ENCODE results near the gene KLHL3.

KLHL3 gene

GRCh38 chr5:137627706-137628105, 108.2 kb downstream of the KLHL3 start:
- H3K9me3 ChIP-seq (ENCODE audit: control extremely low read depth in 1 of 5, control insufficient read depth in 4 of 5, insufficient read depth in 2 of 5, low read depth in 1 of 5, low read length in 4 of 5): no peaks in the 10 kb centered on the region
- WGBS (ENCODE audit: insufficient coverage): 100% methylated on average over 2 of the region's 3 CpGs
- CTCF ChIA-PET: interaction anchor here (0.6 to 6.5 kb wide), 4 partner anchors 9 to 449 kb away, joined by 3 to 87 read pairs (median 4); no protein-coding TSS in a partner anchor

GRCh38 chr5:137627293-137627692, 108.6 kb downstream of the KLHL3 start:
- DNase-seq: no peak
- ChIA-PET CTCF (interaction anchor here (0.6 to 6.5 kb wide), 7 partner anchors 8 to 506 kb away, joined by 3 to 87 read pairs (median 3); no protein-coding TSS in a partner anchor), POLR2A (no interaction called here)
- WGBS (ENCODE audit: insufficient coverage): no CpG with 5 or more reads among the region's 3 CpGs
- Histone ChIP-seq H3K4me1 (ENCODE audit: control extremely low read depth in 1 of 4, control insufficient read depth in 4 of 4, insufficient read depth in 4 of 4, low read length in 3 of 4) (peaks cover 0 to 10% (median 5%) of the 10 kb centered on the region in 4 experiments), H3K27ac (ENCODE audit: insufficient read depth in 1 of 2, low read depth in 1 of 2, low read length in 2 of 2, poor library complexity in 1 of 2, severe bottlenecking in 2 of 2) (no peak overlapping the region), H3K9me3 (ENCODE audit: control extremely low read depth in 1 of 5, control insufficient read depth in 4 of 5, insufficient read depth in 2 of 5, low read depth in 1 of 5, low read length in 4 of 5) (no peaks in the 10 kb centered on the region), H3K4me3 (ENCODE audit: control insufficient read depth in 1 of 7, extremely low read depth in 1 of 7, insufficient read depth in 4 of 7, low read depth in 2 of 7, low read length in 6 of 7) (no peak overlapping the region), H3K27me3 (replicated peaks in 2 of 5; ENCODE audit: control insufficient read depth in 4 of 5, insufficient read depth in 5 of 5, low read length in 4 of 5) (no peaks in the 10 kb centered on the region), H3K36me3 (ENCODE audit: control insufficient read depth in 4 of 4, insufficient read depth in 4 of 4, low read length in 3 of 4) (peaks cover 0 to 20% (median 2%) of the 10 kb centered on the region in 4 experiments)

More at GRCh38 chr5:137627706-137628105, 108.2 kb downstream of the KLHL3 start:
- H3K4me1 ChIP-seq (ENCODE audit: control extremely low read depth in 1 of 4, control insufficient read depth in 4 of 4, insufficient read depth in 4 of 4, low read length in 3 of 4): peaks cover 0 to 10% (median 5%) of the 10 kb centered on the region in 4 experiments
- no peak overlapping the region for H3K27ac ChIP-seq (ENCODE audit: insufficient read depth in 1 of 2, low read depth in 1 of 2, low read length in 2 of 2, poor library complexity in 1 of 2, severe bottlenecking in 2 of 2)
- peaks cover 0 to 16% (median 2%) of the 10 kb centered on the region in 4 experiments for H3K36me3 ChIP-seq (ENCODE audit: control insufficient read depth in 4 of 4, insufficient read depth in 4 of 4, low read length in 3 of 4)
- no peak overlapping the region for H3K4me3 ChIP-seq (ENCODE audit: control insufficient read depth in 1 of 7, extremely low read depth in 1 of 7, insufficient read depth in 4 of 7, low read depth in 2 of 7, low read length in 6 of 7)
- POLR2A ChIA-PET: no interaction called here
- DNase-seq: no peak
- no peaks in the 10 kb centered on the region for H3K27me3 ChIP-seq (replicated peaks in 2 of 5; ENCODE audit: control insufficient read depth in 4 of 5, insufficient read depth in 5 of 5, low read length in 4 of 5)

- no peak overlapping the region for H3K4me3 ChIP-seq (ENCODE audit: control insufficient read depth in 1 of 7, extremely low read depth in 1 of 7, insufficient read depth in 4 of 7, low read depth in 2 of 7, low read length in 6 of 7)
- peaks cover 0 to 36% (median 5%) of the 10 kb centered on the region in 4 experiments for H3K36me3 ChIP-seq (ENCODE audit: control insufficient read depth in 4 of 4, insufficient read depth in 4 of 4, low read length in 3 of 4)
- no peaks in the 10 kb centered on the region for H3K27me3 ChIP-seq (replicated peaks in 2 of 5; ENCODE audit: control insufficient read depth in 4 of 5, insufficient read depth in 5 of 5, low read length in 4 of 5)
- no peak overlapping the region for H3K27ac ChIP-seq (ENCODE audit: insufficient read depth in 1 of 2, low read depth in 1 of 2, low read length in 2 of 2, poor library complexity in 1 of 2, severe bottlenecking in 2 of 2)
- DNase-seq: no peak
- peaks cover 0 to 3% (median 3%) of the 10 kb centered on the region in 4 experiments for H3K4me1 ChIP-seq (ENCODE audit: control extremely low read depth in 1 of 4, control insufficient read depth in 4 of 4, insufficient read depth in 4 of 4, low read length in 3 of 4)
- ChIA-PET CTCF (interaction anchor here (1.0 to 2.2 kb wide), 2 partner anchors 20 to 117 kb away, joined by 4 to 8 read pairs; no protein-coding TSS in a partner anchor), POLR2A (no interaction called here)
- 76% methylated on average over 5 of the region's 5 CpGs for WGBS (ENCODE audit: insufficient coverage)
- no peaks in the 10 kb centered on the region for H3K9me3 ChIP-seq (ENCODE audit: control extremely low read depth in 1 of 5, control insufficient read depth in 4 of 5, insufficient read depth in 2 of 5, low read depth in 1 of 5, low read length in 4 of 5)
These were observed 111.0 kb downstream of the KLHL3 start for GRCh38 chr5:137624786-137625349.

- H3K4me3 ChIP-seq (ENCODE audit: control insufficient read depth in 1 of 7, extremely low read depth in 1 of 7, insufficient read depth in 4 of 7, low read depth in 2 of 7, low read length in 6 of 7): no peak overlapping the region
- POLR2A ChIA-PET: no interaction called here
- H3K27ac ChIP-seq (ENCODE audit: insufficient read depth in 1 of 2, low read depth in 1 of 2, low read length in 2 of 2, poor library complexity in 1 of 2, severe bottlenecking in 2 of 2): no peak overlapping the region
- H3K27me3 ChIP-seq (replicated peaks in 2 of 5; ENCODE audit: control insufficient read depth in 4 of 5, insufficient read depth in 5 of 5, low read length in 4 of 5): no peaks in the 10 kb centered on the region
- WGBS (ENCODE audit: insufficient coverage): 92% methylated on average over 5 of the region's 5 CpGs
- CTCF ChIA-PET: interaction anchor here (1.2 to 2.2 kb wide), 5 partner anchors 7 to 129 kb away, joined by 3 to 8 read pairs (median 3); no protein-coding TSS in a partner anchor
- DNase-seq: no peak
- peaks cover 0 to 39% (median 3%) of the 10 kb centered on the region in 4 experiments for H3K36me3 ChIP-seq (ENCODE audit: control insufficient read depth in 4 of 4, insufficient read depth in 4 of 4, low read length in 3 of 4)
- H3K9me3 ChIP-seq (ENCODE audit: control extremely low read depth in 1 of 5, control insufficient read depth in 4 of 5, insufficient read depth in 2 of 5, low read depth in 1 of 5, low read length in 4 of 5): no peaks in the 10 kb centered on the region
- no peaks in the 10 kb centered on the region for H3K4me1 ChIP-seq (ENCODE audit: control extremely low read depth in 1 of 4, control insufficient read depth in 4 of 4, insufficient read depth in 4 of 4, low read length in 3 of 4)
These were observed 113.0 kb downstream of the KLHL3 start for GRCh38 chr5:137622850-137623249.

GRCh38 chr5:137621861-137622823, 113.7 kb downstream of the KLHL3 start:
- H3K9me3 ChIP-seq (ENCODE audit: control extremely low read depth in 1 of 5, control insufficient read depth in 4 of 5, insufficient read depth in 2 of 5, low read depth in 1 of 5, low read length in 4 of 5): no peaks in the 10 kb centered on the region
- H3K27me3 ChIP-seq (replicated peaks in 2 of 5; ENCODE audit: control insufficient read depth in 4 of 5, insufficient read depth in 5 of 5, low read length in 4 of 5): no peaks in the 10 kb centered on the region
- ChIA-PET POLR2A (no interaction called here), CTCF (interaction anchor here (0.5 to 1.5 kb wide), 6 partner anchors 13 to 129 kb away, joined by 3 read pairs; no protein-coding TSS in a partner anchor)
- DNase-seq: no peak
- H3K36me3 ChIP-seq (ENCODE audit: control insufficient read depth in 4 of 4, insufficient read depth in 4 of 4, low read length in 3 of 4): peaks cover 0 to 43% (median 3%) of the 10 kb centered on the region in 4 experiments
- no peaks in the 10 kb centered on the region for H3K4me1 ChIP-seq (ENCODE audit: control extremely low read depth in 1 of 4, control insufficient read depth in 4 of 4, insufficient read depth in 4 of 4, low read length in 3 of 4)
- WGBS (ENCODE audit: insufficient coverage): 97% methylated on average over 10 of the region's 10 CpGs
- no peak overlapping the region for H3K27ac ChIP-seq (ENCODE audit: insufficient read depth in 1 of 2, low read depth in 1 of 2, low read length in 2 of 2, poor library complexity in 1 of 2, severe bottlenecking in 2 of 2)
- no peak overlapping the region for H3K4me3 ChIP-seq (ENCODE audit: control insufficient read depth in 1 of 7, extremely low read depth in 1 of 7, insufficient read depth in 4 of 7, low read depth in 2 of 7, low read length in 6 of 7)

- POLR2A ChIA-PET: no interaction called here
- no peaks in the 10 kb centered on the region for H3K27me3 ChIP-seq (replicated peaks in 2 of 5; ENCODE audit: control insufficient read depth in 4 of 5, insufficient read depth in 5 of 5, low read length in 4 of 5)
- H3K27ac ChIP-seq (ENCODE audit: insufficient read depth in 1 of 2, low read depth in 1 of 2, low read length in 2 of 2, poor library complexity in 1 of 2, severe bottlenecking in 2 of 2): no peak overlapping the region
- 95% methylated on average over 3 of the region's 3 CpGs for WGBS (ENCODE audit: insufficient coverage)
- no peak overlapping the region for H3K4me3 ChIP-seq (ENCODE audit: control insufficient read depth in 1 of 7, extremely low read depth in 1 of 7, insufficient read depth in 4 of 7, low read depth in 2 of 7, low read length in 6 of 7)
- H3K9me3 ChIP-seq (ENCODE audit: control extremely low read depth in 1 of 5, control insufficient read depth in 4 of 5, insufficient read depth in 2 of 5, low read depth in 1 of 5, low read length in 4 of 5): no peaks in the 10 kb centered on the region
- H3K36me3 ChIP-seq (ENCODE audit: control insufficient read depth in 4 of 4, insufficient read depth in 4 of 4, low read length in 3 of 4): peaks cover 0 to 43% (median 3%) of the 10 kb centered on the region in 4 experiments
- no peak for DNase-seq
- H3K4me1 ChIP-seq (ENCODE audit: control extremely low read depth in 1 of 4, control insufficient read depth in 4 of 4, insufficient read depth in 4 of 4, low read length in 3 of 4): no peaks in the 10 kb centered on the region
- CTCF ChIA-PET: interaction anchor here (0.5 to 1.5 kb wide), 4 partner anchors 8 to 125 kb away, joined by 3 read pairs; no protein-coding TSS in a partner anchor
These were observed 114.6 kb downstream of the KLHL3 start for GRCh38 chr5:137621306-137621705.

All from common myeloid progenitor, CD34-positive (primary cell).